Panc1 (cell line): ENCODE measurements around the gene SCGB1C2. TPM values are rescaled to one million over a fixed set of nuclear protein-coding genes. Genes with fewer than 3 reads are reported as not detected.
A peak's percentile ranks its signal among the peaks of the same experiment; 100 is the strongest.
"Not testable (repeated sequence)": the region's sequence is repeated elsewhere in the genome, so short reads cannot be mapped to it uniquely, and the experiment has no call there.

Experiments used
- ATAC-seq: fragments of 200-7000 bp; cut with Tn5 transposase; 2 replicates; pipeline ENCODE4 v1.9.1; 2020; ENCODE audit warnings: mild to moderate bottlenecking, moderate library complexity
- BruUV-seq: library from RNA; stranded (reverse); fragments of 400-500 nt; replicated peaks from 2 replicates; lab custom pipeline; 2021; lab: Mats Ljungman, UMichigan
- CTCF ChIA-PET: fragments of 300-600 bp; sonication (Branson Sonifier 250); formaldehyde crosslinking; loops from one replicate; lab custom pipeline; 2022; ENCODE audit warnings: antibody characterized with exemption; lab: Charles Lee
- POLR2A ChIA-PET: fragments of 300-600 bp; sonication (Branson Sonifier 250); formaldehyde crosslinking; loops from one replicate; lab custom pipeline; 2022; ENCODE audit warnings: antibody characterized with exemption; lab: Charles Lee
- DNase-seq: peaks from one replicate; pipeline ENCODE4 v3.0.0-alpha.2; 2010; ENCODE audit warnings: low read depth, low spot score
- H3K27ac ChIP-seq: 2 replicates; pipeline ENCODE4 v1.5.1; 2011; ENCODE audit warnings: mild to moderate bottlenecking, low read length, inconsistent platforms
- H3K27me3 ChIP-seq: fragments of 200-500 bp; sonication (Bioruptor generic); 2 replicates; pipeline ENCODE4 v1.6.0; 2014; ENCODE audit warnings: low read length, inconsistent platforms; ENCODE audit not compliant: control insufficient read depth, insufficient read depth
- H3K36me3 ChIP-seq: fragments of 200-500 bp; sonication (Bioruptor generic); 2 replicates; pipeline ENCODE4 v1.5.1; 2014; ENCODE audit warnings: inconsistent platforms, mild to moderate bottlenecking, low read length, moderate library complexity; ENCODE audit not compliant: control insufficient read depth, insufficient read depth
- H3K4me1 ChIP-seq: 2 replicates; pipeline ENCODE4 v1.5.1; 2011; ENCODE audit warnings: inconsistent platforms, mild to moderate bottlenecking, low read length, moderate library complexity; ENCODE audit not compliant: control insufficient read depth, insufficient read depth
- H3K4me3 ChIP-seq, 2 experiments: 2 replicates each; pipeline ENCODE4 v1.5.1; 2011 to 2012; ENCODE audit warnings: low read depth in 2 of 2, low read length in 2 of 2, mild to moderate bottlenecking in 2 of 2, inconsistent platforms in 1 of 2, moderate library complexity in 1 of 2
- H3K9me3 ChIP-seq: fragments of 200-500 bp; sonication (Bioruptor generic); 2 replicates; pipeline ENCODE4 v1.5.1; 2014; ENCODE audit warnings: low read depth, mild to moderate bottlenecking, inconsistent platforms, low read length, moderate library complexity; ENCODE audit not compliant: control insufficient read depth, insufficient read depth
- CTCF ChIP-seq: fragments of 450-650 bp; IDR thresholded peaks from 2 replicates; pipeline ENCODE4 v1.5.1; 2017; ENCODE audit warnings: mild to moderate bottlenecking
- POLR2AphosphoS5 ChIP-seq: IDR thresholded peaks from 2 replicates; pipeline ENCODE4 v1.6.1; 2012; ENCODE audit warnings: mild to moderate bottlenecking, low read depth, low read length, moderate library complexity
- REST ChIP-seq, 2 experiments: IDR thresholded peaks; 2 replicates each; pipeline ENCODE4 v1.6.1; 2011 to 2012; ENCODE audit warnings: low read depth in 2 of 2, control low read depth in 1 of 2, low read length in 1 of 2, mild to moderate bottlenecking in 1 of 2, moderate library complexity in 1 of 2; ENCODE audit not compliant: insufficient read depth in 1 of 2
- SIN3A ChIP-seq: IDR thresholded peaks from 2 replicates; pipeline ENCODE4 v1.6.1; 2012; ENCODE audit warnings: low read depth, mild to moderate bottlenecking, low read length, moderate library complexity, borderline replicate concordance; ENCODE audit not compliant: insufficient read depth
- TCF7L2 ChIP-seq: IDR thresholded peaks from 2 replicates; pipeline ENCODE4 v1.6.1; 2011; ENCODE audit warnings: mild to moderate bottlenecking, low read depth, low read length, inconsistent platforms
- in situ Hi-C: cut with HindIII; loops from 2 replicates; pipeline ENCODE4 v1.10.0; 2016; ENCODE audit warnings: low sequenced_read_pairs, low pct_unique_long_range_greater_than_20kb
- intact Hi-C: fragments of 100-400 bp; cut with micrococcal nuclease; formaldehyde crosslinking; loops from one replicate; pipeline ENCODE4 v1.10.0; 2022; ENCODE audit not compliant: unreplicated experiment
- total RNA-seq: library from RNA; stranded (reverse); gene quantifications from one replicate; pipeline ENCODE4 v1.2.1, GENCODE V29; 2021; ENCODE audit not compliant: unreplicated experiment

The SCGB1C2 gene
- total RNA-seq, 1 experiment from 2014 or later, result not detected

GRCh38 chr17:135895-136294 lies 1.5 kb upstream of the SCGB1C2 start:
- ATAC-seq, H3K4me3 ChIP-seq, H3K9me3 ChIP-seq, intact Hi-C loops, POLR2A ChIA-PET, H3K36me3 ChIP-seq, CTCF ChIA-PET, BruUV-seq, DNase-seq, H3K27me3 ChIP-seq, H3K27ac ChIP-seq, H3K4me1 ChIP-seq, in situ Hi-C loops: not testable (repeated sequence)

GRCh38 chr17:136531-136930 lies 838 bp upstream of the SCGB1C2 start:
- H3K36me3 ChIP-seq, H3K4me1 ChIP-seq, H3K27ac ChIP-seq, BruUV-seq, H3K4me3 ChIP-seq, H3K9me3 ChIP-seq, H3K27me3 ChIP-seq, in situ Hi-C loops, DNase-seq, POLR2A ChIA-PET, CTCF ChIA-PET, intact Hi-C loops: not testable (repeated sequence)
- ATAC-seq, result peak; percentile 99
- peak; percentile 60 for TF ChIP-seq CTCF

GRCh38 chr17:139401-140205 lies 2.2 kb downstream of the SCGB1C2 start:
- H3K4me3 ChIP-seq, BruUV-seq, CTCF ChIA-PET, POLR2A ChIA-PET, H3K4me1 ChIP-seq, in situ Hi-C loops, H3K27me3 ChIP-seq, H3K36me3 ChIP-seq, H3K27ac ChIP-seq, ATAC-seq, intact Hi-C loops, DNase-seq, H3K9me3 ChIP-seq: not testable (repeated sequence)

GRCh38 chr17:142102-142661 lies 4.8 kb downstream of the SCGB1C2 start:
- no peak for DNase-seq
- in situ Hi-C loops (no loop called here), intact Hi-C loops (no loop called here)
- Histone ChIP-seq H3K9me3 (no peaks in the 10 kb centered on the region), H3K36me3 (no peaks in the 10 kb centered on the region), H3K4me3 (no peak overlapping the region), H3K27ac (no peak overlapping the region), H3K4me1 (no peaks in the 10 kb centered on the region), H3K27me3 (no peaks in the 10 kb centered on the region)
- ChIA-PET CTCF (interaction anchor here (0.6 kb wide), 1 partner anchor 230 kb away, joined by 3 read pairs; no protein-coding TSS in a partner anchor), POLR2A (no interaction called here)
- TF ChIP-seq REST (IDR thresholded peaks at IDR 0.05; ENCODE audit: insufficient read depth in 1 of 2, low read depth in 2 of 2, low read length in 1 of 2) (no peak), POLR2AphosphoS5 (no peak), CTCF (no peak), TCF7L2 (no peak), SIN3A (no peak)
- no TSS peak for BruUV-seq
- 0 out of 2 replicates have a peak, but pooled peaks have one; percentile 4 for ATAC-seq
